Lower leg skin (tissue), 4 donors: ENCODE data around the gene FOXE1. TPM values are rescaled to one million over a fixed set of nuclear protein-coding genes. Genes with fewer than 3 reads are reported as not detected.

Source experiments
- DNase-seq, 2 donors: peaks; one replicate each; pipeline ENCODE4 v3.0.0-alpha.2; 2019; ENCODE audit warnings: low spot score in 2 of 2
- H3K4me3 ChIP-seq: fragments of 200-600 bp; sonication (generic); 2 replicates; pipeline ENCODE4 v1.5.1; 2017; ENCODE audit warnings: mild to moderate bottlenecking, low read depth; ENCODE audit not compliant: poor library complexity, severe bottlenecking
- CTCF ChIP-seq, 3 donors: fragments of 450-650 bp; IDR thresholded peaks; one replicate each; pipeline ENCODE4 v1.5.1; 2016; ENCODE audit warnings: antibody characterized with exemption in 3 of 3, mild to moderate bottlenecking in 3 of 3, moderate library complexity in 2 of 3
- POLR2A ChIP-seq, 2 donors: fragments of 450-650 bp; IDR thresholded peaks; one replicate each; pipeline ENCODE4 v1.6.1; 2016 to 2017; ENCODE audit warnings: antibody characterized with exemption in 2 of 2, mild to moderate bottlenecking in 1 of 2, moderate library complexity in 1 of 2
- WGBS, 2 donors: methylation state at CpG; one replicate each; pipeline ENCODE4 v1.1.5; 2018; 5-methylcytosine and 5-hydroxymethylcytosine counted together
- intact Hi-C: fragments of 100-400 bp; cut with DNase I; formaldehyde crosslinking; loops from one replicate; pipeline ENCODE4 v1.15.0; 2023; ENCODE audit warnings: low total_unique reads
- total RNA-seq, 4 donors: library from RNA; depleted of rRNA; stranded (reverse); fragments of >200 nt; gene quantifications; one replicate each; pipeline ENCODE4 v1.1.0, GENCODE V29; 2016

FOXE1 gene
- total RNA-seq, 4 donors from 2014 or later = 0.27 to 2.9 (median 1.6) TPM

DNA sequence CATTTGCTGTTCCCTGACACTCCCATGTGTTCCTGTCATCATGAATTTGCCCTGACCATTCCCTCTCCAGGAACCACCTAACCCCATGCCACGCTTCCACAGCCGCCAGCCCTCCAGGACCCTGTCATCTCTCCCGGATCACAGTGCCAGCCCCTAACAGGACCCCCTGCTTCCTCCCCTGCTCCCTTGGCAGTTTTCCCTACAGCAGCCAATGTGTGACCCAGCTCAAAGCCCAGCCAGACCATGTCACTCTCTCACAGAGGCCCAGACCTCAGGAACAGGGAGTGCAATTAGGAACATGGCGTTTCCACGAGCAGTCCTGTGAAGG, 8.1 kb downstream of the FOXE1 start:
- intact Hi-C loops = no loop called here
- no peak overlapping the region for H3K4me3 ChIP-seq
- TF ChIP-seq POLR2A (IDR thresholded peaks at IDR 0.05) (no peak), CTCF (IDR thresholded peaks at IDR 0.05) (no peak)
- WGBS, 2 donors = 79 to 83% methylated on average over 5 of the region's 5 CpGs
- DNase-seq = no peak

- no peak for TF ChIP-seq POLR2A (IDR thresholded peaks at IDR 0.05)
- TF ChIP-seq CTCF (IDR thresholded peaks at IDR 0.05) = no peak
- no peak overlapping the region for H3K4me3 ChIP-seq
- intact Hi-C loops = no loop called here
- WGBS, 2 donors = 47 to 53% methylated on average over 7 of the region's 7 CpGs
- no peak for DNase-seq
These were observed 10.3 kb downstream of the FOXE1 start for GRCh38 chr9:97863314-97863713.

DNA sequence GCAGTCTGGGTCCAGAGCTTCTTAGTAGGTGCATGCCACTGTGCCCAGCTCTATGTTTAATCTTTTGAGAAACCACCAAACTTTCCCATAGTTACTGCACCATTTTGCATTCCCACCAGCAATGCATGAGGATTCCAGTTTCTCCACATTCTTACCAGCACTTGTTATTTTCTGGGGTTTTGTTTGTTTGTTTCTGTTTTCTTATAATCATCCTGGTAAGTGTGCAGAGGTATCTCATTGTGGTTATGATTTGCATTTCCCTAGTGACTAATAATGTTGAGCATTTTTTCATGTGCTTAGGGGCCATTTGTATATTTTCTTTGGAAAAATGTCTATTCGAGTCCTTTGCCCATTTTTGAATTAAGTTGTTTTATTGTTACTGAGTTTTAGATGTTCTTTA, 11.4 kb downstream of the FOXE1 start:
- no peak overlapping the region for H3K4me3 ChIP-seq
- intact Hi-C loops = no loop called here
- no peak for TF ChIP-seq CTCF (IDR thresholded peaks at IDR 0.05)
- TF ChIP-seq POLR2A (IDR thresholded peaks at IDR 0.05) = no peak
- WGBS, 2 donors = 72 to 77% methylated on average over 1 of the region's 1 CpG
- DNase-seq = no peak

DNA sequence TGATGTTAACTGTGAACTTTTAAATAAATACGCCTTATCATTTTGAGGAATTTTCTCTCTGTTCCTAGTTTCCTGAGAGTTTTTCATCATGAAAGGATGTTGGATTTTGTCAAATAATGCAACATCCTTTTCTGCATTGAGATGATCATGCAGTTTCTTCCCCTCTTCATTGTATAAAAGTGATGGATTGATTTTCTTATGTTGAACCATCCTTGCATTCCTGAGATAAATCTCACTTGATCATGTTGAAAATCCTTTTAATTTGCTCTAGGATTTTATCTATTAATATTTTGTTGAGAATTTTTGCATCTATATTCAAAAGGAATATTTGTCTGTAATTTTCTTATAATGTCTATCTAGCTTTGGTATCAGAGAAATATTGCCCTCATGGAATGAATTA, 13.3 kb downstream of the FOXE1 start:
- no peak overlapping the region for H3K4me3 ChIP-seq
- no peak for DNase-seq
- TF ChIP-seq POLR2A (IDR thresholded peaks at IDR 0.05) (no peak), CTCF (IDR thresholded peaks at IDR 0.05) (no peak)
- 95 to 100% methylated on average over 1 of the region's 1 CpG for WGBS, 2 donors
- intact Hi-C loops = no loop called here

DNA sequence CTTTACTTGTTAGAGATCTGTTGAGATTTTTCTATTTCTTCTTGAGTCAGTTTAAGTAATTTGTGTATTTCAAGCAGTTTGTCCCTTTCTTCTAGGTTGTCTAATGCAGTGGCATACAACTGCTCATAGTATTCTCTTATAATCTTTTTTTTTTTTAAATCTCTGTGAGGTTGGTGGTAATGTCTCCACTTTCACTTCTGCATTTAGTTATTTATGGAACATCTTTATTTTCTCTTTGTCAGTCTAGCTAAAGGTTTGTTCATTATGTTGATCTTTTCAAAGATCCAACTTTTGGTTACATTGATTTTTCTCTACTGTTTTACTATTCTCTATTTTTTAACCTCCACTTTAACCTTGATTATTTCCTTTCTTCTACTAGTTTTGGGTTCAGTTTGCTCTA, 13.8 kb downstream of the FOXE1 start:
- no peak for DNase-seq
- H3K4me3 ChIP-seq = no peak overlapping the region
- TF ChIP-seq CTCF (IDR thresholded peaks at IDR 0.05) (no peak), POLR2A (IDR thresholded peaks at IDR 0.05) (no peak)
- intact Hi-C loops = no loop called here

GRCh38 chr9:97868859-97869258, 15.8 kb downstream of the FOXE1 start:
- no peak for DNase-seq
- TF ChIP-seq POLR2A (IDR thresholded peaks at IDR 0.05) (no peak), CTCF (IDR thresholded peaks at IDR 0.05) (no peak)
- WGBS, 2 donors = 73 to 93% methylated on average over 3 of the region's 3 CpGs

More at GRCh38 chr9:97868859-97869258, 15.8 kb downstream of the FOXE1 start:
- intact Hi-C loops = no loop called here
- H3K4me3 ChIP-seq = no peak overlapping the region
